Lung (tissue), 12 donors: ENCODE measurements around the gene POLR3A. TPM values are rescaled to one million over a fixed set of nuclear protein-coding genes. Genes with fewer than 3 reads are reported as not detected.

Source experiments
- ATAC-seq: fragments of 200-7000 bp; cut with Tn5 transposase; one replicate; pipeline ENCODE4 v1.9.1; 2020; ENCODE audit warnings: moderate number of reproducible peaks; ENCODE audit not compliant: insufficient read depth, low FRiP score
- DNase-seq, 3 donors: peaks; one replicate each; pipeline ENCODE4 v3.0.0-alpha.2; 2013 to 2017
- H3K27ac ChIP-seq, 2 donors: one replicate each; pipeline ENCODE4 v1.5.1; 2013; ENCODE audit warnings: mild to moderate bottlenecking in 2 of 2, moderate library complexity in 2 of 2, control low read depth in 1 of 2, inconsistent platforms in 1 of 2, low read depth in 1 of 2, low read length in 1 of 2
- H3K27me3 ChIP-seq, 3 donors: one replicate each; pipeline ENCODE4 v1.5.1; 2013; ENCODE audit warnings: low read length in 2 of 3; ENCODE audit not compliant: control insufficient read depth in 3 of 3, insufficient read depth in 3 of 3
- H3K36me3 ChIP-seq, 4 donors: one replicate each; pipeline ENCODE4 v1.5.1; 2013; ENCODE audit warnings: low read length in 4 of 4, mild to moderate bottlenecking in 1 of 4, moderate library complexity in 1 of 4; ENCODE audit not compliant: control insufficient read depth in 4 of 4, insufficient read depth in 4 of 4
- H3K4me1 ChIP-seq, 5 donors: one replicate each; pipeline ENCODE4 v1.5.1; 2013; ENCODE audit warnings: low read length in 5 of 5, mild to moderate bottlenecking in 2 of 5, moderate library complexity in 1 of 5; ENCODE audit not compliant: control insufficient read depth in 5 of 5, insufficient read depth in 5 of 5
- H3K4me3 ChIP-seq: one replicate; pipeline ENCODE4 v1.5.1; 2013; ENCODE audit warnings: mild to moderate bottlenecking, control low read depth, moderate library complexity
- H3K9ac ChIP-seq, 2 donors: one replicate each; pipeline ENCODE4 v1.5.1; 2013; ENCODE audit warnings: low read length in 2 of 2, control low read depth in 1 of 2; ENCODE audit not compliant: insufficient read depth in 1 of 2
- H3K9me3 ChIP-seq, 4 donors: one replicate each; pipeline ENCODE4 v1.5.1; 2013; ENCODE audit warnings: low read length in 3 of 4, mild to moderate bottlenecking in 1 of 4, moderate library complexity in 1 of 4; ENCODE audit not compliant: control insufficient read depth in 4 of 4, insufficient read depth in 3 of 4
- CTCF ChIP-seq: IDR thresholded peaks from 2 replicates; pipeline ENCODE4 v1.5.1; 2012; ENCODE audit warnings: mild to moderate bottlenecking; ENCODE audit errors: control extremely low read depth, extremely low read depth
- WGBS, 2 donors: extraction: QIAGEN DNeasy Blood & Tissue Kit; methylation state at CpG; one replicate each; pipeline ENCODE4 v1.1.7; 2013; 5-methylcytosine and 5-hydroxymethylcytosine counted together
- polyA plus RNA-seq, 2 donors: library from polyadenylated mRNA; stranded (reverse); fragments of 200-250 nt; gene quantifications; one replicate each; pipeline ENCODE4 v1.2.1, GENCODE V29; 2013
- total RNA-seq, 2 donors: library from RNA; depleted of rRNA in 1 of 2; stranded (reverse); fragments of >200 nt in 1 of 2; gene quantifications; one replicate each; pipeline ENCODE4 v1.2.1, GENCODE V29; 2014 to 2021
- donor health status: control.
- donor health status: control.
- donor health status: Bipolar disorder and iron deficiency.
- donor health status: healthy.
- donor health status: DM: yes; HTN: yes; CAD: no.

POLR3A gene
- total and polyA plus RNA-seq, 4 donors = 3.9 to 15.0 (median 8.7) TPM

- Histone ChIP-seq H3K27ac (no peak overlapping the region), H3K4me3 (no peak overlapping the region), H3K9ac (no peak overlapping the region), H3K9me3 (no peaks in the 10 kb centered on the region), H3K36me3 (peaks cover 0 to 3% (median 1%) of the 10 kb centered on the region in 4 donors), H3K4me1 (peaks cover 0 to 29% (median 7%) of the 10 kb centered on the region in 5 donors), H3K27me3 (no peaks in the 10 kb centered on the region)
- WGBS, 2 donors = 87 to 100% methylated on average over 5 of the region's 5 CpGs
- DNase-seq = no peak
- no peak for TF ChIP-seq CTCF
- ATAC-seq = no peak
These were observed 57.2 kb downstream of the POLR3A start for GRCh38 chr10:77972148-77972547.

- no peaks in the 10 kb centered on the region for H3K9me3 ChIP-seq
- TF ChIP-seq CTCF = no peak
- DNase-seq (no peak), ATAC-seq (no peak)
- H3K9ac ChIP-seq = no peak overlapping the region
- no peaks in the 10 kb centered on the region for H3K27me3 ChIP-seq
- peak overlapping the region; percentile 17 to 60 for H3K27ac ChIP-seq
- no peaks in the 10 kb centered on the region for H3K36me3 ChIP-seq
- H3K4me1 ChIP-seq = peaks cover 0 to 29% (median 7%) of the 10 kb centered on the region in 5 donors
- WGBS, 2 donors = 85 to 90% methylated on average over 3 of the region's 3 CpGs
- H3K4me3 ChIP-seq = no peak overlapping the region
These were observed 57.5 kb downstream of the POLR3A start for GRCh38 chr10:77971804-77972144.

- ATAC-seq (no peak), DNase-seq (peak; percentile 90 to 98 (median 96))
- Histone ChIP-seq H3K9ac (no peak overlapping the region), H3K36me3 (no peaks in the 10 kb centered on the region), H3K9me3 (no peaks in the 10 kb centered on the region), H3K27me3 (no peaks in the 10 kb centered on the region), H3K27ac (peak overlapping the region; percentile 17 to 60), H3K4me3 (no peak overlapping the region), H3K4me1 (peaks cover 0 to 29% (median 7%) of the 10 kb centered on the region in 5 donors)
- WGBS, 2 donors = 38 to 39% methylated on average over 7 of the region's 7 CpGs
- TF ChIP-seq CTCF = no peak
These were observed 58.2 kb downstream of the POLR3A start for GRCh38 chr10:77970869-77971803.
